ENCODE results near the gene HTRA3.

The HTRA3 gene

DNA sequence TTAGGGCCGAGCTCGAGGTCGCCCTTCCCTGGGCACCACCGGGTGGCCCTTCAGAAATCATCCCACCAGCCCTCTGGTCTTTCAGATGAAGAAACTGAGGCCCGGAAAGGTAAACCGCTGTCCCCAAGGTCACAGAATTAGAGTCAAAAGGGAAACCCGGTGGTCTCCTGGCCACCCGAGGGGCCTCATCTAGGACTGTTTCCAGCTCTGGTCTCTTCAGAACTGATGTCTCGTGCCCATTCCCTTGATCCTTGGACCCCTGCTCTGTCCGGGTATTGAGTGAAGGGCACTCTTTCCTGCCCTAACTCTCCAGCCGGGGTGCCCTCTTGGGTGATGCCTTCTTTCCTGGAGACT is 841 bp downstream of the HTRA3 start:
- no peak overlapping the region for H3K27ac Mint-ChIP-seq (ENCODE audit: low read depth)
- no peak for ATAC-seq (replicated peaks; ENCODE audit: extremely low read depth, poor library complexity, severe bottlenecking)
- peaks cover 70% of the 10 kb centered on the region for H3K27me3 Mint-ChIP-seq
- DNase-seq (ENCODE audit: low spot score in 2 of 2) = no peak
- no peaks in the 10 kb centered on the region for H3K9me3 Mint-ChIP-seq
- no peaks in the 10 kb centered on the region for H3K36me3 Mint-ChIP-seq (ENCODE audit: insufficient read depth)
- H3K4me3 Mint-ChIP-seq = no peak overlapping the region
- H3K4me1 Mint-ChIP-seq = no peaks in the 10 kb centered on the region

DNA sequence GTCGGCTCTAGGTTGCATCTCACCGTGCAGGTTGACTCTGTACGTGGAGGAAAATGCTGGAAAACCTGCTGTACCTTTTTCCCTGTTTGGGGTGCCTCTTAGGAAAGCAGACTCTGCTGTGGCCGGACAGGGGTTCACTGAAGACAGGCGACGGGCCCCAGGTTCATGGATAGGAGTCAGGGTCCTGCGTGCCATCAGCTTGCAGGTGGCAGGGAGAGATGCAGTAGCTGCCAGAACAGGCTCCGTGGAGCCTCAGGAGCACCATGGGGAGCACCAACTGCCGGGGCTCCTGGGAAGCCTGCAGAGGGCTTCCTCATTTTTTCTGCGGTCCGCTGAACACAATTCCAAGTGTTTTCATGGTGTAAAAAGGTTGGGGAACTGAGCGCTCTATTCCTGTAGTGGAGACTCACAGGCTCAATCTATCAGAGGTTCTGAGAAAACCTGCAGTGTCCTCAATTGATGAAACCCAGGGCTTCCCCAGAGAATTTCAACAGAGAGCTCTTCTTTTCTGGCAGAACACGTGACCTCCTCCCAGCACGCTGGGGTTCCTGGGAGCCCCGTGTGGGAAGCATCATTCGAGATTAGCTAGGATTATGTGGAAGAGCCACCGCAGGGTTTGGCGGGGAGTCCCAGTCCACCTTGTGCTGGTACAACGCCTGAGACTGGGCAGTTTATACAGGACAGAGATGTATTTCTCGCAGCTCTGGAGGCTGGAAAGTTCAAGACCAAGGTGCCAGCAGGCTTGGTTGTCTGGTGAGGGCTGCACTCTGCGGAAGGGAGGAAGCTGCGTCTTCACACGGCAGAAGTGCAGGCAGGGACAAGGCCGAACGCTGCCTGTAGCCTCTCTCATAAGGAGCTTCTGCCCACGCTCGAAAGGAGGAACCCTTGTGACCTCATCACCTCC is 1.6 kb downstream of the HTRA3 start:
- H3K4me1 Mint-ChIP-seq = no peaks in the 10 kb centered on the region
- no peak for ATAC-seq (replicated peaks; ENCODE audit: extremely low read depth, poor library complexity, severe bottlenecking)
- peaks cover 62% of the 10 kb centered on the region for H3K27me3 Mint-ChIP-seq
- H3K36me3 Mint-ChIP-seq (ENCODE audit: insufficient read depth) = no peaks in the 10 kb centered on the region
- H3K9me3 Mint-ChIP-seq = no peaks in the 10 kb centered on the region
- no peak overlapping the region for H3K27ac Mint-ChIP-seq (ENCODE audit: low read depth)
- no peak overlapping the region for H3K4me3 Mint-ChIP-seq
- DNase-seq (ENCODE audit: low spot score in 2 of 2) = no peak

DNA sequence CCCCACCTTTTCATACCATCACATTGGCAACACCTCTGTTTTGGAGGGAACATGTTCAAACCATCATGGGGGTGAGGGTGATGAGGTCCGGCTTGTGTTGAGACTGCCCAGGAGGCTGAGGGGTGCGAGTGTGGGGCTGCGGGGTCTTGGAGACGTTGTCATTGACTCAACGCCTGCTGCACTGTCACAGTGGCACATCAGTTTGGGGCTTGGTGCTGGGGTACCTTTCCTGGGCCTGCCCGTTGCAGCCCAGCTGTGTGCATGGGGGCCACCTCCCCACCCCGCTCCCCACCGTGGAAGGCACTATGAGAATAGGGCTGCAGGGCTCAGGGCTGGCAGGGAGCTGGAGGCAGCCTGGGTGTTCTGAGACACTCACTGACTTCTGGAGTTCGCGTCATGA is 2.3 kb downstream of the HTRA3 start:
- Mint-ChIP-seq H3K27me3 (peaks cover 56% of the 10 kb centered on the region), H3K4me3 (no peak overlapping the region), H3K4me1 (no peaks in the 10 kb centered on the region), H3K9me3 (no peaks in the 10 kb centered on the region), H3K36me3 (ENCODE audit: insufficient read depth) (no peaks in the 10 kb centered on the region), H3K27ac (ENCODE audit: low read depth) (no peak overlapping the region)
- ATAC-seq (replicated peaks; ENCODE audit: extremely low read depth, poor library complexity, severe bottlenecking) (no peak), DNase-seq (ENCODE audit: low spot score in 2 of 2) (no peak)

DNA sequence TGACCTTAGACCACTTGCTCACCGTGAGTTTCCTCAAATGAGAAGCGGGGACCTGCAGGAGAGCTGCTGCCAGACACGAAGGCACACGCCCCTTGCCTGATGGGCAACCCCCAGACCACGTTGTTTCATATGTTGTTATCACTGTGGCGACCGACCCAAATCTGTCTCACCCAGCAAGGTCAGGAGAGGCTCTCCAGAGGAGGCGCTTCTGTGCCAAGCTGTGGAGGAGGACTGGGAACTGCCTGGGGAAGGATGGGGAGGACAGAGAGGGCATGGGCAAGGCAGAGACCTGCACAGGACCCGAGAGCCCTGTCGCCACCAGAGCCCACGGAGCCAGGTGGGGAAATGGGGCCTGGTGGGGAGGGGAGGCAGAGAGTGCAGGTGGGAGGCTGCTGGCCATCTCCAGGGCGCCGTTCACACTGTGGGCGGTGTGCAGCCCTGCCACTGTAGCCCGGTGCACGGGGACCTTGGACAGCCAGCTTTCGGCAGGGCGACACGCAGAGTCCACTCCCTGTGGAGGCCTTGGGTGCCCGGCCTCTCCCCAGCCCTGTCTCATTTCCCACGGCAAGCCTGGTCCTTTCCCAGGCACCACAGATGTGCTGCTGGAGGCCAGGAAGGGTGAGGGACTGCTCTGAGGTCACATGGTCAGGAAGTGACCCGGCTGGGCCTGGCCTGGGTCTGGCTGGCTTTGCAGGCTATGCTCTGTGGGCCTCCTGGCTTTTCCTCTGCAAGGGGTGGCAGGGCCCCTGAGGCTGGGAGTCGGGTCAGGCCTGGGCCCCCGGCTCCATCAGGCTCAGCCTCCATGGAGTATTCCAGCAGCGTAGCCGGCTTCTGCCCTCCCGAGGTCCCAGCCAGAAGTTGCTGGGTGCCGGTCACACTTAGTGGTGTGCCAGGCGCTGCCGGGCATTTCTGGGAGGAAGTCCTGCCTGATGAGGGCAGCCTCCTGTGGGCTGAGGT is 3.2 kb downstream of the HTRA3 start:
- Mint-ChIP-seq H3K4me3 (no peak overlapping the region), H3K36me3 (ENCODE audit: insufficient read depth) (no peaks in the 10 kb centered on the region), H3K4me1 (no peaks in the 10 kb centered on the region), H3K9me3 (no peaks in the 10 kb centered on the region), H3K27me3 (peaks cover 53% of the 10 kb centered on the region), H3K27ac (ENCODE audit: low read depth) (no peak overlapping the region)
- DNase-seq (ENCODE audit: low spot score in 2 of 2) (no peak), ATAC-seq (replicated peaks; ENCODE audit: extremely low read depth, poor library complexity, severe bottlenecking) (no peak)

DNA sequence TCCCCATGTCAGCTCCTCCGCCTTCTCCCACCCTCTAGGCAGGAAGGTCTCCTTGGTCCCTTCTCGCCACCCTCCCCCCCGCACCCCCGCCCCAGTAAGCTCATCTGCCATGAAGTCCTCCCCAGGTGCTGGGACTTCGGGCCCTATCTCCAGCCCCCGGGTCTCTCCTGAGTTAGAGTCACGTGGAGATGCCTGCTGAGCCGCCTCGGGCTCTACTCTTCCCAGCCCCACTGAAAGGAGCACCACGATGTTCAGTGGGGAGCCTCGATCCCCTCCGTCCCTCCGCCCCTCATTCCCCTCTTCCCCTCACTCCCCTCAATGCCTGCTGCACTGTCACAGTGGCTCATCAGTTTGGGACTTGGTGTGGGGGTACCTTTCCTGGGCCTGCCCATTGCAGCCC is 3.9 kb downstream of the HTRA3 start:
- H3K27ac Mint-ChIP-seq (ENCODE audit: low read depth) = no peak overlapping the region
- no peaks in the 10 kb centered on the region for H3K36me3 Mint-ChIP-seq (ENCODE audit: insufficient read depth)
- H3K4me1 Mint-ChIP-seq = no peaks in the 10 kb centered on the region
- H3K4me3 Mint-ChIP-seq = no peak overlapping the region
- ATAC-seq (replicated peaks; ENCODE audit: extremely low read depth, poor library complexity, severe bottlenecking) (no peak), DNase-seq (ENCODE audit: low spot score in 2 of 2) (no peak)
- H3K9me3 Mint-ChIP-seq = no peaks in the 10 kb centered on the region
- peaks cover 50% of the 10 kb centered on the region for H3K27me3 Mint-ChIP-seq

DNA sequence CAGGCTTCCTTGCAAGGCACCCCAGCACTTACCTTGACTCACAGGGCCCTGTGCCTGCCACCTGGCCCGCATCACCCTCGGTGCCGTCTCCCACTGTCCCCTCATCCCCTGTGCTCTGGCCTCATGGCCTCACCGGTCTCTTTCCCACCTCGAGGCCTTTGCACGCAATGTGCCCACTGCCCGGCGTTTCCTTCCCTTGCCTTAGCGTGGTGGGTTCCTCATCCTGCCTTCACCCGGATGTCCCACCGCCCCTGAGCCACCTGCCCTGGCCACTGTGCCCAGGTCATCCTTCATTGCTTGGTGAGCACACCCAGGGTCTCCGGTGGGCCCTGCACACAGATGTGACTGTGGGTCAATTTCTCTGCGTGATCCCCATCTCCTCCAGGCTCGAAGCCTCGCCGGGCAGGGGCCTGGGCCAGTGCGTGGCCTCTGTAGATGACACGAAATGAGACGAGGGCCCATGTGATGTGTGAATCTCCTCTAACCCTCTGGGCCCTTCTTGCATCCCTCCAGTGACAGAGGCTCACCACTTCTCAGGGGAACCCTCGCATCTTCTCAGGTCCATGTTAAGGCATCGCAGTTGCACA is 4.6 kb downstream of the HTRA3 start:
- Mint-ChIP-seq H3K36me3 (ENCODE audit: insufficient read depth) (no peaks in the 10 kb centered on the region), H3K9me3 (no peaks in the 10 kb centered on the region), H3K27me3 (peaks cover 43% of the 10 kb centered on the region), H3K27ac (ENCODE audit: low read depth) (no peak overlapping the region), H3K4me1 (no peaks in the 10 kb centered on the region), H3K4me3 (no peak overlapping the region)
- ATAC-seq (replicated peaks; ENCODE audit: extremely low read depth, poor library complexity, severe bottlenecking) (no peak), DNase-seq (ENCODE audit: low spot score in 2 of 2) (no peak)

DNA sequence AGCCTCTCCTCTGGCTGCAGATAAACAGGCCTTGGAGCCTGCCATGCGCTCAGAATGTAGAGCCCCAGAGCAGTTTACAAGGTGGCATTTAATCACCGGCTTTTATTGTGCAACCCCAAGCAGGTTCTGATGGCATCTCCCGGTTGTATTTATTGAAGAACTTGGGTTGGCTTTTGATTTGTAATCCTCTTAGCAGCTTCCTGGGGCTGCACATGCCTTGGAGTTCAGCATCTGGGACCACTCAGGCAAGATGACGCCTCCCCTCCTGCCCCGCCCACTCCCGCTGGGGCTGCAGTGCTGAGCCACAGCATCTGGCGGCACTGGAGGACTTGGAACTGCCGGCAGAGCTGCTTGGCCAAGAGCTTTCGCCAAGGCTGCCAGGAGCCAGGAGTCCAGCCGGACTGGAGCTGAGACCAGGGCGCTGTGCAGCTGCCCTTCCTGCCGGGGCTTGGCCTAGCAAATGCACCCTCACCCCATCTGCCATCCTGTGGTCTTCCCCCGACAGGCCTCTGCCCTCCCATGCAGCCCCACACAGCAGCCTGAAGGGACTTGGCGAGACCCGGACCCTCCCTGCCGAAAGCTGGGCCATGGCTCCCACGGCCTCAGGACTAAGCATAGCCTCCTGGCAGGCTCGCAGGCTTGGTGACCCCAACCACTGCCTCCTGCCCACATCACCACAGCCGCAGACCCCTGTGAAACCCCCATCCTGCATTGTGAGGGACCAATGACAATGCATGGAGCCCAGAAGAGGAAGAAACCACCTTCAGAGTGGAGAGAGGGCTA is 5.4 kb downstream of the HTRA3 start:
- Mint-ChIP-seq H3K4me3 (no peak overlapping the region), H3K4me1 (no peaks in the 10 kb centered on the region), H3K9me3 (no peaks in the 10 kb centered on the region), H3K27ac (ENCODE audit: low read depth) (no peak overlapping the region), H3K36me3 (ENCODE audit: insufficient read depth) (no peaks in the 10 kb centered on the region), H3K27me3 (peaks cover 42% of the 10 kb centered on the region)
- no peak for DNase-seq (ENCODE audit: low spot score in 2 of 2)
- ATAC-seq (replicated peaks; ENCODE audit: extremely low read depth, poor library complexity, severe bottlenecking) = no peak

DNA sequence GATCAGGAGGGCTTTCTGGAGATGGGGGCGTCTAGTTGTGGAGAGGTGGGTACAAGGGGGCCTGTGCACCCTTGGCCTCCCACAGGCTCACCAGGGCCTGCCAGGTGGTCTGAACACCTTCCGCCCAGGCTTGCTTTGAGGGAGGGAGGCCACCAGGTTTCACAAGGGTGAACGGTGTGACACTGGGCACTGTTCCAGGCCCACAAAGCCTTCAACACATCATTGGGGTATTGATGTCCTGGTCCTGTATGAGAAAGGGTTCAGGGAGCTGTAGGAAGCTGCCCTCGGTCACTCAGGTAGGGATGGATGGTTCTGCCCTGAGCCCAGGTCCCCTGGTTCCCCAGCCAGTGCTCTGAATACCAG is 6.0 kb downstream of the HTRA3 start:
- DNase-seq (ENCODE audit: low spot score in 2 of 2) (no peak), ATAC-seq (replicated peaks; ENCODE audit: extremely low read depth, poor library complexity, severe bottlenecking) (no peak)
- H3K9me3 Mint-ChIP-seq = no peaks in the 10 kb centered on the region
- no peaks in the 10 kb centered on the region for H3K36me3 Mint-ChIP-seq (ENCODE audit: insufficient read depth)
- no peak overlapping the region for H3K4me3 Mint-ChIP-seq
- H3K27ac Mint-ChIP-seq (ENCODE audit: low read depth) = no peak overlapping the region
- H3K4me1 Mint-ChIP-seq = no peaks in the 10 kb centered on the region
- H3K27me3 Mint-ChIP-seq = peaks cover 38% of the 10 kb centered on the region

DNA sequence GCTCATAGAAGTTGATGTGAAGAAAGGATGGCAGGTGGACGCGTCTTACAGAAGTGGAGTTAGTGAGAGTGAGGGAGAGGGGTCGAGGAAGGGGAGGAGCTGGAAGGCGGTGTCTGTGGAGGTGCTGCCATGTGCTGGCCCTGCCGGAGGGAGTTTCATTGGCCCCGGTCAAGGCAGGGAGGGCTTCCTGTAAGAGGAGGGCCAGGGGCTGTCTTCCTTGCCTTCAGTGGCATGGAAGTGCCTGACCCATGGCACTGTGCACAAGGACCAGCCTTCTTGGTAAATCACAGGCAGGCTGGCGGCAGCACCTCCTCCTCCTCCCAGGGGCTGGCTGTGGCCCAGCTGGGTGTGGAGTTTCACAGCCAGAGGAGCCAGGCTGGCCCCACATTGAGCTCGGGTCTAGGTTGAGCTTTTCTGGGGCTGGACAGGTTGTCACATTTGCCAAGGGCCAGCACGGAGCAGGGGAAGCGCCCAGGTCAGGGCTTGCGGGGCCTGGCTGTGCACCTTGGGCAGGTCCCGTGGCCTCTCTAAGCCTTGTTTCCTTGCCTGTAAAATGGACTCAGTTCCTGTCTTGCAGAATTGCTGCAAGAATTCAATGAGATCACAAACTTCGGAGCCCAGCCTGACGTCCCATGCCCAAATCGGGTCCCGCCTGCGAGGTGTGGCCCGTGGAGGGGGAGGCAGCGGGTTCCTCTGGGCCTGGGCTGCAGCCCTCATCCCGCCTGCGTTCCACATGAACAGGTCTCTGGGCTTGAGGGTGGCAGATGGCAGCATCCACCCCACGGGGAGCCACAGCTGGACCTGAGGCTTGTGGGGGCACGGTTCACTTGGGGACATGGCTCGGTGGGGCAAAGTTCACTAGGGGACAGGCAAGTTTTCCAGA is 7.0 kb downstream of the HTRA3 start:
- no peak overlapping the region for H3K27ac Mint-ChIP-seq (ENCODE audit: low read depth)
- DNase-seq (ENCODE audit: low spot score in 2 of 2) = no peak
- no peak overlapping the region for H3K4me3 Mint-ChIP-seq
- no peaks in the 10 kb centered on the region for H3K4me1 Mint-ChIP-seq
- no peaks in the 10 kb centered on the region for H3K36me3 Mint-ChIP-seq (ENCODE audit: insufficient read depth)
- H3K27me3 Mint-ChIP-seq = peaks cover 27% of the 10 kb centered on the region
- H3K9me3 Mint-ChIP-seq = no peaks in the 10 kb centered on the region
- no peak for ATAC-seq (replicated peaks; ENCODE audit: extremely low read depth, poor library complexity, severe bottlenecking)

DNA sequence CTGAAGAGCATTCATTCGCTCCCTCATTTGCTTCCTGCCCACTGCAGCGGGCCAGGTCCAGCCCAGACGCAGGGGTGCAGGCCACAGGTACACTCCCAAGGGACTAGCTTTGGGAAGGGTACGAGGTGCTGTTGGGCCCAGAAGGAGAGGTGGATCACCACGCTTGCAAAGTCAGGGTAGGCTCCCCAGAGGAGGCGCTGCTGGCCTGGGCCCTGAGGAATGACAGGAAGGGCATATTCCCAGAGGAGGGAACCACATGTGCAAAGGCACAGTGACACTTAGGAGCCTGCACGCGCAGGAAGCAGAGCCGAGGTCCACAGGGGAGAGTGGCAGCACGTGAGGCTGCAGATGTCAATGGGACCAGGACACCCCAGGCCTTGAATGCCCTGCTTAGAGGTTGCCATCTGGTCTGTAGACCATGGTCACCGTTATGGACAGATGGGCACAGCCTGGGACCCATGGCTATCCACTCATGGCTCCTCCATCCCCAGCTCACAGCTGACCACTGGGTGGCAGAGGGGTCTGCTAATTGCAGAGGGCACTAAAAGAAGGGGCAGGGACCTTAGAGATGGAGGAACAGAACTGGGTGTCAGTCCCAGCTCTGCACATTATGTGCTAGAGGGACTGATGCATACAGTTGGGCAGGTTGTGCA is 7.9 kb downstream of the HTRA3 start:
- H3K27ac Mint-ChIP-seq (ENCODE audit: low read depth) = no peak overlapping the region
- peaks cover 18% of the 10 kb centered on the region for H3K27me3 Mint-ChIP-seq
- no peaks in the 10 kb centered on the region for H3K9me3 Mint-ChIP-seq
- no peaks in the 10 kb centered on the region for H3K4me1 Mint-ChIP-seq
- DNase-seq (ENCODE audit: low spot score in 2 of 2) (no peak), ATAC-seq (replicated peaks; ENCODE audit: extremely low read depth, poor library complexity, severe bottlenecking) (no peak)
- no peaks in the 10 kb centered on the region for H3K36me3 Mint-ChIP-seq (ENCODE audit: insufficient read depth)
- H3K4me3 Mint-ChIP-seq = no peak overlapping the region

DNA sequence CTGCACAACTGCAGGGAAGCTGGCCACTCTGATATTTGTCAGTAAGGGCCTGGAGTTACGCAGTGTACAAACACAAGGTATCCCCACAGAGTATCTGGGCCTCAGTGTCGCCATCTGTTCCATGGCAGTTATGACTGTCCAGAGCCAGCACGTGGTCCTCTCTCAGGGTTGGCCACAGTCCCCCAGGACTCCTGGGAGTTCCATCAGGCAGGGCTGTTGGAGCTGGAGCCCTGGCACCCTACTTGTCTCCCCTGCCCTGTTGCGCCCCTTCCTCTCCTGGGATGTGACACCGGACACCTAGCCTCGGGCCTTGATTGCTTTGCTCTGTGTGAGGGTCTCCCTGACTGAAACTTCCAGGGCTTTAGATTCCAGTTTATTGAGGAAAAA is 8.4 kb downstream of the HTRA3 start:
- no peaks in the 10 kb centered on the region for H3K4me1 Mint-ChIP-seq
- ATAC-seq (replicated peaks; ENCODE audit: extremely low read depth, poor library complexity, severe bottlenecking) (no peak), DNase-seq (ENCODE audit: low spot score in 2 of 2) (no peak)
- H3K4me3 Mint-ChIP-seq = no peak overlapping the region
- H3K27ac Mint-ChIP-seq (ENCODE audit: low read depth) = no peak overlapping the region
- no peaks in the 10 kb centered on the region for H3K36me3 Mint-ChIP-seq (ENCODE audit: insufficient read depth)
- H3K9me3 Mint-ChIP-seq = no peaks in the 10 kb centered on the region
- peaks cover 15% of the 10 kb centered on the region for H3K27me3 Mint-ChIP-seq

Measured in central memory CD8-positive, alpha-beta T cell (primary cell).